GM18858 (cell line): Measurements from ENCODE around the gene OSGEP.

ENCODE experiments used
- ATAC-seq: cut with Tn5 transposase; IDR thresholded peaks from one replicate; pipeline ENCODE4 v1.9.1; 2021; ENCODE audit not compliant: unreplicated experiment

OSGEP gene

DNA sequence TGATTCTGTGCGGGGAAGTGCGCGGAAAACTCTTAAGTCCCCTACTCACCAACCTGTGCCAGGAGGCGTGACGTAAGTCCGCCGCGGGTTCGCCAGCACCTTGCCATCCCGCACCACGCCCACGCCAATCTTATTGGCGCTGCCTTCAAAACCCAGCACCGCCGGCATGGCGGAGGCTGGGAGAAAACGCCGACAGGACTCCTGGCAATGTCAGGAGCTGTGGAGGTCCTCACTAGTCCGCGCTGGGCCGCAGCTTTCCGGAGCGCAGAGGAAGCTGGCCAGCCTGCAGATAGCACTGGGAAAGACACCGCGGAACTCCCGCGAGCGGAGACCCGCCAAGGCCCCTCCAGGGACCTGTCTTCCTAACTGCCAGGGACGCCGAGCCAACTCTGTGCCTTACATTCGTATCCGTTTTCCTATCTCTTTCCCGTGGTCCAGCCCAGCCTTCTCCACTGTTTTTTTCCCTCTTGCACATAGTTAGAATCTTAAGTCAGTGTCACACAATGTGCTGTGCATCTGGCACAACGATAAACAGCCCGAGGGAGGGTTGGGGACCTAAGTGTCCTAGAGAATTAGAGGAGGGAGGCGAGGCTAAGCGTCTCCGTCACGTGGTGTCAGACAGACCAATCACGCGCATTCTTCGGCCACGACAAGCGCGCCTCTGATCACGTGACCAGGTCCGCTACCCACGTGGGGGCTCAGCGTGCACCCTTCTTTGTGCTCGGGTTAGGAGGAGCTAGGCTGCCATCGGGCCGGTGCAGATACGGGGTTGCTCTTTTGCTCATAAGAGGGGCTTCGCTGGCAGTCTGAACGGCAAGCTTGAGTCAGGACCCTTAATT, at the start of gene OSGEP, which contains the start of gene APEX1:
Gene OSGEP (minus strand): TSS at position 297 of the 839 bp plus-strand sequence. CDS start 129 bp downstream, at position 168.
Gene APEX1 (plus strand): TSS at position 711 of the 839 bp plus-strand sequence. CDS start 420 bp downstream, outside the sequence.
- peak; percentile 80 for ATAC-seq

DNA sequence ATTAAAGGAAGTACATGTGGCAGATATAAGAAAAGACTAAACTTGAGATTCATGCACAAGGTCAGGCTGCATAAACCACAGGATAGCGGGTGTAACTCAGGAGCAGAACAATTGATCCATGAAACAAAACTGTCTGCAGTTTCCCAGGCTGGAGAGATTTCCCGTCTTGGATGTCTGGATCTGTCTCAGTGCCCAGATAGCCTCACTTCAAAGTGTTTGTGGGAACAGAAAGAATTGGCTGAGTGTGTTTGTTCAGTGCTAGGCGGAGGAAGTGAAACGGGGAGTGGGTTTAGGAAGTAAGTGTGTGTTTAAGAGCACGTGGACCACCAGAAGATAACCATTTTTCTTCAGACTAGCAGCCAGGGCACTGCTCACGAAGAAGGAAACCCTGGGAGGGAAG, 49.3 kb upstream of the OSGEP start:
- ATAC-seq, result no peak

DNA sequence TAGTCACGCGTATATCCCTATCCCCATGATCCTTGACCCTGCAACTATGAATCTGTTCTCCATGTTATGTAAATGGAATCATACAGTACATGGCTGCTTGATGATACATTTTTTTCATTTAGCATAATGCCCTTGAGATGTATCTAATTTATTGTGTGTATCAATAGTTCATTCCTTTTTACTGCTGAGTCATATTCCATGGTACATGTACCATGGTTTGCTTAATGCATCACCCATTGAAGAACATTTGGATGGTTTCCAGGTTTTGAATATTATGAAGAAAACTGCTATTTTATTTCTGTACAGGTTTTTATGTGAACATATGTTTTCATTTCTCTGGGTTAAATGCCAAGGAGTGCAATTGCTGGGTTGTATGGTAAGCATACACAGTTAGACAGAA, 46.7 kb upstream of the OSGEP start:
- ATAC-seq, result no peak

DNA sequence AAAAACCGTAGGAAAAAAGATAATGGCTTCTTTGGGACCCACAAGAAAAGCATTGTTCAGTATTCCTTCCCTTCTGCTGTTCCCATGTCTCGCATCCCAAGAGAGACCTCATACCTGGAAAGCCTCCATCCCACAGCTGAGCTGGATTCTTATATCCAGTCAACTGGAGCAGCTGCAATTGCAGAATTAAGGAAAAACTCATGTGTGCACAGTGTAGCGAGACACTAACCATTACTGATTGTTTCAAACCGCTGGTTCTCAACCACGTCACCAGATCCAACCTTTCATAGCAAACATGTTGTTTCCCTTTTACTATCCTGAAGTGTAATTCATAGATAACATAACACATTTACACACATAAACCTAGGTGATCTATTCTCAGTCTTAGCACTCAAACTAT, 45.3 kb upstream of the OSGEP start:
- ATAC-seq, result no peak

DNA sequence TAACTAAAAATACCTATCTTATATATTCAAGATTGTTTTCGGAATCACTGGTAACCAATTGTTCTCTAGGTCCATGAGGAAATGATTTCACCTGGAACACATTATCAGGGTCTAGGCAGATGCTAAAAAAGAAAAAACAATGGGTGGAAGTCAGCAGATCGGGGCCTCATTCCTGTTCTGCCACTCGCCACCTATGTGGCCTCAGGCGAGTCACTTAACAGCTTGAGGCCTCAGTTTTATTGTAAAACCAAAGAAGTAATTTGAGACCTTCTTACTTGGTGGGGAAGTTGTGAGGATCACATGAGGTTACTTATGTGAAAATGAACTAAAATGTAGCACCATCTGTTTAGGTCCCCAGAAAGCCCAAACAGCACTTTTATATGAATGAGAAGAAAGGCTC, 44.5 kb upstream of the OSGEP start:
- ATAC-seq, result no peak

DNA sequence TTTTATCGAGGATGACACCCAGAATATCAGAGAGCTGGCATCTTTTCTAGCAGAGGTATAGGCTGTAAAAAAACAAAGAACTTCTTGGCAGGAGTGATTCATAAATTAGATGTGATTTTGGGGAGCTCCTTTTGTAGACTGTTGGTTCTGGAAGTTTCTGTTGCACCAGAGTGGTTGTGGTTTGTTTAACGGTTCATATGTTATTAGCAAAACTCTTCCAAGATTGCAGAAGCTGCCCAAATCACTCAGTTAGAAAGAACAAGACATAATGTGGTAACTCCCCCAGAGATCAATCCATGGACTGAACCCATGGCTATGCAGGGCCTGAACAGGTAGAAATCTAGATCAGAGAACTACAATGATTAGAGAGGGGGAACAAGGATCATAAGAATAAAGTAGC, 44.0 kb upstream of the OSGEP start:
- no peak for ATAC-seq

DNA sequence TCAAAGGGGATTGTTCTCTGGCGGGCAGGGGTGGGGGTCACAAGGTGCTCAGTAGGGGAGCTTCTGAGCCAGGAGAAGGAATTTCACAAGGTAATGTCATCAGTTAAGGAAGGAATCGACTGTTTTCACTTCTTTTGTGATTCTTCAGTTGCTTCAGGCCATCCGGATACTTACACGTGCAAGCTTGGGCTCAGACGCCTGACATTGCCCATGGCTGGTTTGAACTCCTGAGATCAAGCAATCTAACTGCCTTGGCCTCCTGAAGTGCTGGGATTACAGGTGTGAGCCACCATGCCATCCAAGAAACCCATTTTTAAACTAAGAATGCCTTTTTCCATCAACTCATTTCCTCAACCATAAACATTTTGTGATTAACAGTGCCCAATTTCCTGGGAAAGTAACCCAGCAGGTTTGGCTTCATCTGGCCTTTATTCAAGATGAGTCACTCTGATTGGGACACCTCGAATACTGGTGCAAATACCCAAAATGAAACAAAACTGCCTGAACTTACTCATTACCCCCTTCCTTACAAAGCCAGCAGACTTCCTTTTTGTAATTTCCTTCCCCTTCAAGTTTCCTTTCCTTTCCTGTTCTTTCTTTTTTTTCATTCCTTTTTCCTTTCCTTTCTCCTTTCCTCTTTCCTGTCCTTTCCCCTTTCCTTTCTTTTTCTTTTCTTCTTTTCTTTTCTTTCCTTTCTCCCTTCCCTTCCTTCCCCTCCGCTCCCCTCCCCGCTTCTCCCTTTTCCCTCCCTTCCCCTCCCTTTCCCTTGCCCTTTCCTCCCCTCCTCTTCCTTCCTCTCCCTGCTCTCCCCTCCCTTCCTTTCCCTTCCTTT, 40.5 kb upstream of the OSGEP start:
- no peak for ATAC-seq

DNA sequence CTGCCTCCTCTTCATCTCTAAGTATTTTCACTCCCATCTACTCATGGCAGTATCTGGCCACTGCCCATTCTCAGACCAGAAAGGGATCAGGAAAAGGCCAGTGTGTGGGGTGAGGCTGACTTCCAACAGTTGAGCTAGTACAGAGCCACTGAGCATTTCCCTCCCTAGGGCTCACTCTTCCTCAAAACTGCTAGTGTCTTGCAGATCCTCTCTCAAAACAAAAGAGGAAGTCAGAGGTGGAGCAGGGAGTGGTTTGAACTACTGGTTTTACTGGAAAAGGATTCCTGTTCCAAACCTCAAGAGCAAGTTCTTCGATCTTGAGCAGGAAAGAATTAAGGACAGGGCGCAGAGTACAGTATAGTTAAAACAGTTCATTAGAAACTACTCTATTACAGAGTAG, 39.0 kb upstream of the OSGEP start:
- ATAC-seq, result no peak

DNA sequence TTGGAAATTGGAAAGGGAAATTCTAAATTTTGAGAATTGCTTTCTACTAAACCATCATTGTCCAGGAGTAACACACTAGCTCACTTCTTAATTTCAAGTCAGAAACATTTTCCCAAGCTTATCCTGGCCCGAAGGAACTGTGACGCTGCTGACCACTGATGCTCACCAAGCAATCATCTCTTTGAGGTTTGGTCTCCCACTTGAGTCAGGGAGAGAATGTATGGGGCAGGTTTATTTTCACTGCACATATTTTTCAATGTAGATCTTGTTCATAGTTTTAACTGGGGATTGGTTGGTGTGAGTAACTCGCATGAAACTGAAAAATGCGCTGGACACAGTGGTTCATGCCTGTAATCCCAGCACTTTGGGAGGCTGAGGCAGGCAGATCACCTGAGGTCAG, 37.9 kb upstream of the OSGEP start:
- no peak for ATAC-seq

DNA sequence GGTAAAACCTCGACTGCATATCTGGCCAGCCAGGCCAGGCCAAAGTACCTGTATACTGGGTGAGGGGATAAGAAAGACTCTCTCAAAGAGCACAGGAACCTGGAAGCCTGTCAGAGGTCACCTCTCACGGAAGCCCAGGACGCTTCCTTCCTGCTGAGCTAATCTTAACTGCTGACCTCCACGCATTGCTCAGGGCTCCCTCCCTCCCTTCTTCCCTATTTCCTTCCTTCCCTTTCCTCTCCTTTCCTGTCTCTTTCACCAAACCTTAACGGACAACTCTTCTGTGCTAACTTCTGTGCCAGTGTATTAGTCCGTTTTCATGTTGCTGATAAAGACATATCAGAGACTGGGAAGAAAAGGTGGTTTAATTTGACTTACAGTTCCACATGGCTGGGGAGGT, 36.0 kb upstream of the OSGEP start:
- no peak for ATAC-seq

DNA sequence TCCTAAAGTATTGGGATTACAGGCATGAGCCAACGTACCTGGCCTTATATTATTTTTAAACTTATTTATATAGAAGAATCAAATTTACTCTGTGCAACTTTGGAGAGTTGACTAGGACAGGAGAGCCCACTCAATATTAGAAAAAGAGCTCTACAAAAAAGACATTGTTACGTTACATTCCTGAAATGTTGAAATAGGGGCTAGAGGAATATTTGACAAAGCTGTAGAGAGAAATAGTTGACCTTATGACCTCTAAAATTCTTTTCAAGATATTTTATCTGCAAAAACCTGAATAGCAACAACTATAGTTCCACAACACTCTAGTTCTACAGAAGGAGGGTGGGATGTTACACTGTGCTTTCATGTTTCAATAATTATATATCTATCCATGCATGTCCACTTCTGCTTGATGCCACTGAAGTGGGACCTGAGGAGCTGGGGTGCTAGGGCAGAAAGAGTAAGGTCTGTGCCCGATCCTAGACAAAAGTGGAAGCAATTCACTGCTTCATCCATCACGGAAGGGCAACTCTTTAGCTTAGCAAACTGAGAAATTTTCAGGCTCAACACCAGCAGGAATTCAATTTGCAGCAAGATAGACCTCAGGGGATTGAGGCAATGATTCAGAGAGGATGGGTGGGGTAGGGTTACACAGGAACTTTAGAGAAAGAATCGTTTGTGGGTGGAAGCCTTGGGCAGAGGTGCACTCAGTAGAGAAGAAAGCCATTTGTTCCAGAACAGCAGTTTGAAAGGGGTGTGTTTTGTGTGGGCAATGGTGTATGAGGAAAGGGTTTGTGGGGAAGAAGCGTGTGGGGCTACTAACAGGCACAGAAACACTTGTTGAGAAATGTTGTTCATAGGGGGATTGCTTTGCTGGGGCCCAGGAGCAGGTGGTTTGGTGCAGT, 34.7 kb upstream of the OSGEP start:
- ATAC-seq, result peak; percentile 44

DNA sequence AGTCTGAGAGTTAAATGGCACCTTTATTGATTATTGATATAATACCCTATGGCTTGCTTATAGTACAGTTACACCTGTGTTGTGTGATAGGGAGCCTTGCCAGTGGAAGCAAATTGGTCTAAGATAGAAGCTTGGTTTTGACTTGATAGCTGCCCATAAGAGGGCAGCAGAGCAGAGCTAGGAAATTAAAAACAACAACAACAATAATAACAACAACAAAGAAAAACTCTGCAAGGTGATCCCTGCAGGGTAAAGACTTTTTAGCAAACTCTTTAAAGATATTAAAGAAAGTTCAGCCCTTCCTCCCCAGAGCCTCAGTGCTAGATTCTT, 32.7 kb upstream of the OSGEP start:
- no peak for ATAC-seq

DNA sequence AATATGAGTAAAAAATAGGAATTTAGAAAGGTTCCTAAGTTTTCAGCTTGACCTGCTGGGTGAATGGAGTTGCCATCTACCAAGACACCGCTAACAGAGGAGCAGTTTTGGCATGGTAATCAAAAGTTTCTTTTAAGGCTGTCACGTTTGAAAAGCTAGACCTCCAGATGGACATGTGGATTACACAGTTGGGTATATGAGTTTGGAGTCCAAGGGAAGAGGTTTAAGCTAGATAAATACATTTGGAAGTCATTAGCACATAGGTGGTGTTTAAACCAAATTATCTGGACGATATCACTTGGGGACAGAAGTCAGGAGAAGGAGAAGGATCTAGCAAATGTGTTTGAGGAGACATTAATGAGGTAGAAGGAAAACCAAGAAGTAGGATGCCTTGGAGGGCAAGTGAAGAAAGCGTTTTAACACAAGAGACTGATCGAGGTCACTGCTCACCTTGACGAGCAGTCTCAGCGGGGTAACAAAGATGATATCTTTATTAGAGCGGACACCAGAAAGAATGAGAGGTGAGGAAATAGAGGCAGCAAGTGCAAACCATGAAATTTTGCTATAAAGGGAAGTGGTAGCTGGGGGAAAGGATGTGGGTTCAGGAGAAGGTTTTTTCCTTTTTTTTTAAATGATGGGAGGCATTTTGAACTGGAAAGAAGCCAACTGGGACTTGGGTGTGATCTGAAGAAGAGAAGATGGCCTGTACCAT, 32.2 kb upstream of the OSGEP start:
- ATAC-seq, result no peak

DNA sequence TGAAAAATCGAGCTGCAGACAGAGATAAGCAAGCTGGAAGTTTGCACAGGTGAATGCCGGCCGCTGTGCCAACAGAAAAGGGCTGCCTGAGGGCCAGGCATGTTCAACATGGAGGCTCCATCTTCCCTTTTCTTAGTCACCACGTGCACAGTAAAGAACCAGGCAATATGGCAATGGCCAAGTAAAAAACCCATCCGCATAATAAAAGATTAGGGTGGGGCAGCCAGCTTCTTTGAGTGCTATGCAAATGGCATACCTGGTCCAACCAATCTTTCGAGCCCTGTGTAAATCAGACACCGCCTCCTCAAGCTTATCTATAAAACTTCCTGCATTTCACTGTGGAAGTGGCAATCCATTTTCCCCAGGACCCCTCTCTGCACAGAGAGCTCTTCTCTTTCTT, 31.3 kb upstream of the OSGEP start:
- ATAC-seq, result no peak

DNA sequence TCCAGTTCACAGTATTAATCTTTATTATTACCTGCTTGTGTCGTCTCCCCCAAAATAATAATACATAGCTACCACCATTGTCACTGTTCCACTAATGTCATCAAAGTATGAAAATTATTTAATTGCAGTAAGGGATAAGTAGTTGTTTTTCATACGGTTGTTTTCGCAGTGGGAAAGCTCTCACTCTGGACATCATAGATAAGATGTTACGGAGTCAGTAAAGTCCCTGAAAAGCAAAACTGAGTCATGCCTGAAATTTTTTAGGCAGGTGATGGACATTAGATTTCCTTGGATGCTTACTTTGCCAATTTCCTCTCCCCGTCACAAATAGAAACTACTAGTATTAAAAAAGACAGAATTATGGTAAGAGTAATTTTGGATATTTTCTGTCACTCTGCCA, 27.8 kb upstream of the OSGEP start:
- ATAC-seq, result no peak

DNA sequence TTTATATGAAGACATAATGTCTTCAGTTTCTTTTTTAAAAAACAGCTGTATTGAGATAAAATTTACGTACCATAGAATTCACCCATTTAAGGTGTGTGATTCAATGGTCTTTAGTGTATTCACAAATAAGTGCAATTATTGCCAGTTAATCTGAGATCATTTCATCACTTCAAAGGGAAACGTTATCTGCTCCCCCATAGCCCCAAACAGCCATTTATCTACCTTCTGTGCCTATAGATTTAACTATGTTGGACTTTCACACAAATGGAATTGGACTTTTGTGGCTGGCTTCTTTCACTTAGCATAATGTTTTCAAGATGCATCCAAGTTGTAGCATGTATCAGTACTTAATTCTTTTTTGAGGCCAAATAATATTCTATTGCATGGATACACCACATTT, 24.3 kb upstream of the OSGEP start:
- no peak for ATAC-seq

DNA sequence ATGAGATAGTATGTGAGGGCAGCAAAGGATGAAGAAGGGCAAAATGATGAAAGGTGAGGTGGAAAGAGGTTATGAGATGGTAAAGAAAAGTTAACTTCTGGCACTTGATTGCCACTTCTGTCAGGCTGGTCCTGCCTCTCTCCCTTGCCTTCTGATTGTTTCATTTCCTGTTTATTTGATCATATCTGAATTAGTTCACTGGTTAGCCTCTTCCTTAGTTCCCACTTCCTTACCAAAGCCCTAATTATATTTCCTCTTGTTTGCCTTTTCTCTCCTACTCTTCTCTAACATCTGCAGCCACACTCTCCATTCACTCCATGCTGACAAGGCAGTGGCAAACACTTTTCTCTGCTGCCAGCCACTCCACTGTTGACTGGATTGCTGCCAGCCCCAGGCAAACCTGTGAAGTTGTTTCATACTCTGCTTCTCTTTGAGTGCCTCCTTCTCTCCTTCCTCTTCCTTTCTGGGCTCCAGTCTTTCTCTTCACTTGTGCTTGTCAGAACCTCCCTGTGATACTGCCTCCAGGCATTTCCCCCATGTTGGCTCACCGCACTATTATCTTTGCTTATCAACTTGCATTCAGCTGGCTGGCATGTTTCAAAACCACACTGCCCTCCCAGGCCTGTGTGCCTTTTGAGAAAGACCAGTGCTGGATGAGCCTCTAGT, 22.7 kb upstream of the OSGEP start:
- ATAC-seq, result no peak

DNA sequence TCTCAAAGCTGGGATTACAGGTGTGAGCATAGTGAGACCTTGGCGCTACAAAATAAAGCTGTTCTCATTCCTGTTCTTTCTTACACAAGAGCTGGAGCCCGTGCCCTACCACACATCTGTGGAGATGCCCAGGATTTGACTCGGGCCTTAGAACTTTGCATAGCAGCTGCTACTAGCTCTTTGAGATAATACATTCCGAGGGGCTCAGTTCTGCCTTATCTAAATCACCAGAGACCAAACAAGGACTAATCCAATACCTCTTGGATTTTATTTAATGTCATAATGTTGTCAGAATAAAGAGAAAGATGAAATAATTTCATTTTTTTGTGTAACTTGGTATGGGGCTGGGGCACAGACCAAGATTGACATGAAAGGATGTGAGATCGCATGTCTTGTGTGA, 22.2 kb upstream of the OSGEP start:
- ATAC-seq, result no peak

DNA sequence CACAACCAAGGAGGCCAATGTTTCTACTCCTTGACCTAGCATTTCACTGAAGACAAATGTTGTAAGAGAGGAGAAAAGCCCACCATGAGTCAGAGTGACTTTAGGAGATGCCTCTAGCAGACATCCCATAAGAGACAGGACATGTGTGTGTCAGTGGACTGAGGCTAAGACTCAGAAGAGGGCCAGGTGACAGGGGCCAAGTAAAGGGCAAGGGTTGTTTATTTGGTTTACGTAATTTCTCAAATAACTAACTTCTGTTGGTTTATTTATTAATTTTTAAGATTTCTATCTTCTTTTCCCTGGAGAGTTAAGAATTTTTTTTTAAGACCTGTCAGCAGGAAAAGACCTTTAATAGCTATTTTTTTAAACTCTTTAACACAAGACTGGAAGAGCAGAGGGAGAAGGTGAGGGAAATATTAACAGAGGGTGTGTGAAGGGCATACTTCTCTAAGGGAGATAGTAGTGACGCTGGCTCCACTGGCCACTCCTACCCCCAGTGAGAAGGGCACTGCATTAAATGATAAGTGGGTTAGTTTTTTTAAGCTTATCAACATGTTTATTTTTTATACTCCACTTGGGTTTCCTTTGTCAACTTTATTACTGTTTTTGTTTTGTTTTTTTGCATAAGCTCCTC, 18.0 kb upstream of the OSGEP start:
- ATAC-seq, result no peak

DNA sequence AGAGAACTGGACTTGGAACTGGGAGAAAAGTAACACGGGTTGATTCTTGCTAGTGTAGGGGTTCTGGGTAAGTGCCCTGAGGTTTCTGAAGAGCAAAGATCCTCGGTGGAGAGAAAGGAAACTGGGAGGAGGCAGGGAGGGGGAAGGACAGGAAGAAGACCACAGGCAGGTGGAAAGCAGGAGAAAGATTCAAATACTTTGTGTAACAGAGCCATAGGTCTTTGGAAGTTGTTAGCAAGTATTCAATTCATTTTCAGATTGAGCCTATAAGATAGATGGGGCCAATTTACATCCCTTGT, 15.9 kb upstream of the OSGEP start:
- no peak for ATAC-seq
